ENCODE measurements around the gene PCNP. TPM values are rescaled to one million over a fixed set of nuclear protein-coding genes. Genes with fewer than 3 reads are reported as not detected.

The PCNP gene
- polyA plus RNA-seq, 1 of the 3 experiments (the other 2 are of a cell fraction) = 45.8 TPM

DNA sequence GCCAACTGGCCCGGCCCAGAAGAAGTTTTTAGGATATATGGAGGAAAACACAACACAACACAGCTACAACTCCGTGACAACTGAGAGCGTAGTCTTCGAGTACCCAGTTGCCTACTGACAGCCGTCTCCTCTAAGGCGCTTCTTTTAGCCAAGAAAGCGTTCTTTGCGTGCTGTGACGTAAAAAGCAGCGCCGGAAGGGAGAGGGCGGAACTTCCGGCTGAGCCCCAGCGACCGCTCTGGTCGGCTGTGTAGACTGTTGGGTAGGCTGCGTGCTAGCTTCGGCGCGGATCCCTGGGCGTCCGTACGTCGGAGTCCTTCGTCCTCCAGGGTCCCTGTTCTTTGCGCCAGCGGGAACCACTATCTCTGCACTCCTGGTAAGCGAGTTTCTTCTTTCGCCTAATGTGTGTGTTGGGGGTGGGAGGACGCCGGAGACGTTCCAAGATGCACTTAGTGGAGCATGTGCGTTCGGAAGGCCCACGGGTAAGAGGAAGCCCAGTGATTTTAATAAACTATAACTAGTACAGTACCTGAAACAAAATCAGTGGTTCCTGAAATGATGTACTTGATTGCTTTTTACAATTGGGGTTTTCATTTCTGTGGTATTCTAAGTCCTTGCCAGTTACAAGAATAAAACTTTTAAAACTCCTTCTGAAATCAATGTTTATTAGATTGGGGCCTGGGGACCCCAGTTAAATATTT lies 12.2 kb upstream of the PCNP start, which contains the start of gene TRMT10C:
Gene TRMT10C, plus strand, starts transcription at position 239 of the 699 bp plus-strand sequence. CDS start 2,914 bp downstream, outside the sequence.
- Histone ChIP-seq H3K36me3 (replicated peaks in 1 of 2; ENCODE audit: control insufficient read depth in 1 of 2, insufficient read depth in 2 of 2, low read length in 1 of 2) (peaks cover 24 to 30% of the 10 kb centered on the region in 2 experiments), H3K4me3 (ENCODE audit: low read depth in 2 of 2, low read length in 1 of 2) (peak within 1 kb of the TSS; percentile 86 to 94), H3K9ac (peak within 1 kb of the TSS; percentile 86), H3K4me2 (peak within 1 kb of the TSS; percentile 78), H3K27me3 (ENCODE audit: insufficient read depth) (0 out of 2 replicates have a peak, but pooled peaks cover 4% of the 10 kb centered on the region), H2AFZ (ENCODE audit: low read depth) (peak within 1 kb of the TSS; percentile 87), H3K27ac (ENCODE audit: low read depth in 2 of 2, low read length in 1 of 2) (peak within 1 kb of the TSS; percentile 82 to 83), H4K20me1 (ENCODE audit: insufficient read depth) (peaks cover 17% of the 10 kb centered on the region), H3K9me2 (no peaks in the 10 kb centered on the region), H3K79me2 (ENCODE audit: insufficient read depth) (peaks cover 50% of the 10 kb centered on the region), H3F3A (replicated peaks; ENCODE audit: insufficient read depth) (no peaks in the 10 kb centered on the region), H3K9me3 (no peaks in the 10 kb centered on the region), H3K4me1 (ENCODE audit: control insufficient read depth in 1 of 2, insufficient read depth in 2 of 2, low read depth in 1 of 2, low read length in 1 of 2) (peaks cover 6 to 7% of the 10 kb centered on the region in 2 experiments; a peak in 2 of 4 replicates)
- ChIA-PET CTCF (interaction anchor here (0.6 to 2.5 kb wide), 2 partner anchors 12 to 58 kb away, joined by 3 to 8 read pairs; partner anchors contain the start of gene PCNP), POLR2A (interaction anchor here (0.7 to 2.5 kb wide), 7 partner anchors 10 to 1038 kb away, joined by 3 to 20 read pairs (median 4); partner anchors contain the start of genes PCNP and SENP7)
- WGBS (ENCODE audit: low lambda C conversion rate) = 1% methylated on average over 35 of the region's 35 CpGs
- peak; percentile 89 for DNase-seq
- TF ChIP-seq NRF1 (IDR thresholded peaks at IDR 0.05; ENCODE audit: low read depth, low read length) (no peak), RFX5 (IDR thresholded peaks at IDR 0.05; ENCODE audit: low read length) (no peak), SMC3 (IDR thresholded peaks at IDR 0.05; ENCODE audit: low read depth, low read length) (no peak), GABPA (IDR thresholded peaks at IDR 0.05; ENCODE audit: low read depth) (peak; percentile 99), TEAD4 (IDR thresholded peaks at IDR 0.05; ENCODE audit: borderline replicate concordance, insufficient read depth) (no peak), YY1 (IDR thresholded peaks at IDR 0.05; ENCODE audit: low read depth) (peak; percentile 25; the same call in 1 of the 2 replicates), RCOR1 (IDR thresholded peaks at IDR 0.05; ENCODE audit: low read length) (no peak; the same call in 1 of the 2 replicates), POLR2AphosphoS5 (IDR thresholded peaks at IDR 0.05; ENCODE audit: low read depth, low read length) (peak; percentile 96), NFIC (IDR thresholded peaks at IDR 0.05; ENCODE audit: borderline replicate concordance) (peak; percentile 33; the same call in 1 of the 2 replicates), MXI1 (IDR thresholded peaks at IDR 0.05; ENCODE audit: low read depth, low read length) (peak; percentile 76), GATA2 (CRISPR knock-in tag; IDR thresholded peaks at IDR 0.05) (no peak), RXRA (IDR thresholded peaks at IDR 0.05; ENCODE audit: borderline replicate concordance, low read depth) (no peak), FOXM1 (IDR thresholded peaks at IDR 0.05; ENCODE audit: low read depth) (no peak), TAF1 (IDR thresholded peaks at IDR 0.05; ENCODE audit: borderline replicate concordance, low read depth, low read length) (peak; percentile 90), RAD21 (IDR thresholded peaks at IDR 0.05; ENCODE audit: low read length) (no peak), TCF12 (IDR thresholded peaks at IDR 0.05) (0 out of 2 replicates have a peak, but pooled peaks have one; percentile 13), FOSL2 (IDR thresholded peaks at IDR 0.05; ENCODE audit: borderline replicate concordance, low read depth) (no peak), EP300 (IDR thresholded peaks at IDR 0.05; ENCODE audit: borderline replicate concordance in 1 of 2, low read depth in 1 of 2, low read length in 1 of 2) (no peak), JUND (IDR thresholded peaks at IDR 0.05) (no peak)
- TF ChIP-seq, protein P1, sequence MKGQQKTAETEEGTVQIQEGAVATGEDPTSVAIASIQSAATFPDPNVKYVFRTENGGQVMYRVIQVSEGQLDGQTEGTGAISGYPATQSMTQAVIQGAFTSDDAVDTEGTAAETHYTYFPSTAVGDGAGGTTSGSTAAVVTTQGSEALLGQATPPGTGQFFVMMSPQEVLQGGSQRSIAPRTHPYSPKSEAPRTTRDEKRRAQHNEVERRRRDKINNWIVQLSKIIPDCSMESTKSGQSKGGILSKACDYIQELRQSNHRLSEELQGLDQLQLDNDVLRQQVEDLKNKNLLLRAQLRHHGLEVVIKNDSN (IDR thresholded peaks at IDR 0.05; ENCODE audit: borderline replicate concordance, low read depth) = no peak
- TF ChIP-seq, protein P2, sequence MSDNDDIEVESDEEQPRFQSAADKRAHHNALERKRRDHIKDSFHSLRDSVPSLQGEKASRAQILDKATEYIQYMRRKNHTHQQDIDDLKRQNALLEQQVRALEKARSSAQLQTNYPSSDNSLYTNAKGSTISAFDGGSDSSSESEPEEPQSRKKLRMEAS (IDR thresholded peaks at IDR 0.05; ENCODE audit: low read depth) = peak; percentile 97
- TF ChIP-seq, protein P3, sequence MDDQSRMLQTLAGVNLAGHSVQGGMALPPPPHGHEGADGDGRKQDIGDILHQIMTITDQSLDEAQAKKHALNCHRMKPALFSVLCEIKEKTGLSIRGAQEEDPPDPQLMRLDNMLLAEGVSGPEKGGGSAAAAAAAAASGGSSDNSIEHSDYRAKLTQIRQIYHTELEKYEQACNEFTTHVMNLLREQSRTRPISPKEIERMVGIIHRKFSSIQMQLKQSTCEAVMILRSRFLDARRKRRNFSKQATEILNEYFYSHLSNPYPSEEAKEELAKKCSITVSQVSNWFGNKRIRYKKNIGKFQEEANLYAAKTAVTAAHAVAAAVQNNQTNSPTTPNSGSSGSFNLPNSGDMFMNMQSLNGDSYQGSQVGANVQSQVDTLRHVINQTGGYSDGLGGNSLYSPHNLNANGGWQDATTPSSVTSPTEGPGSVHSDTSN (IDR thresholded peaks at IDR 0.05) = peak; percentile 56
- TF ChIP-seq, protein P4, sequence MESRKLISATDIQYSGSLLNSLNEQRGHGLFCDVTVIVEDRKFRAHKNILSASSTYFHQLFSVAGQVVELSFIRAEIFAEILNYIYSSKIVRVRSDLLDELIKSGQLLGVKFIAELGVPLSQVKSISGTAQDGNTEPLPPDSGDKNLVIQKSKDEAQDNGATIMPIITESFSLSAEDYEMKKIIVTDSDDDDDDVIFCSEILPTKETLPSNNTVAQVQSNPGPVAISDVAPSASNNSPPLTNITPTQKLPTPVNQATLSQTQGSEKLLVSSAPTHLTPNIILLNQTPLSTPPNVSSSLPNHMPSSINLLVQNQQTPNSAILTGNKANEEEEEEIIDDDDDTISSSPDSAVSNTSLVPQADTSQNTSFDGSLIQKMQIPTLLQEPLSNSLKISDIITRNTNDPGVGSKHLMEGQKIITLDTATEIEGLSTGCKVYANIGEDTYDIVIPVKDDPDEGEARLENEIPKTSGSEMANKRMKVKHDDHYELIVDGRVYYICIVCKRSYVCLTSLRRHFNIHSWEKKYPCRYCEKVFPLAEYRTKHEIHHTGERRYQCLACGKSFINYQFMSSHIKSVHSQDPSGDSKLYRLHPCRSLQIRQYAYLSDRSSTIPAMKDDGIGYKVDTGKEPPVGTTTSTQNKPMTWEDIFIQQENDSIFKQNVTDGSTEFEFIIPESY (IDR thresholded peaks at IDR 0.05; ENCODE audit: borderline replicate concordance, low read depth) = no peak
- TF ChIP-seq, protein P5, sequence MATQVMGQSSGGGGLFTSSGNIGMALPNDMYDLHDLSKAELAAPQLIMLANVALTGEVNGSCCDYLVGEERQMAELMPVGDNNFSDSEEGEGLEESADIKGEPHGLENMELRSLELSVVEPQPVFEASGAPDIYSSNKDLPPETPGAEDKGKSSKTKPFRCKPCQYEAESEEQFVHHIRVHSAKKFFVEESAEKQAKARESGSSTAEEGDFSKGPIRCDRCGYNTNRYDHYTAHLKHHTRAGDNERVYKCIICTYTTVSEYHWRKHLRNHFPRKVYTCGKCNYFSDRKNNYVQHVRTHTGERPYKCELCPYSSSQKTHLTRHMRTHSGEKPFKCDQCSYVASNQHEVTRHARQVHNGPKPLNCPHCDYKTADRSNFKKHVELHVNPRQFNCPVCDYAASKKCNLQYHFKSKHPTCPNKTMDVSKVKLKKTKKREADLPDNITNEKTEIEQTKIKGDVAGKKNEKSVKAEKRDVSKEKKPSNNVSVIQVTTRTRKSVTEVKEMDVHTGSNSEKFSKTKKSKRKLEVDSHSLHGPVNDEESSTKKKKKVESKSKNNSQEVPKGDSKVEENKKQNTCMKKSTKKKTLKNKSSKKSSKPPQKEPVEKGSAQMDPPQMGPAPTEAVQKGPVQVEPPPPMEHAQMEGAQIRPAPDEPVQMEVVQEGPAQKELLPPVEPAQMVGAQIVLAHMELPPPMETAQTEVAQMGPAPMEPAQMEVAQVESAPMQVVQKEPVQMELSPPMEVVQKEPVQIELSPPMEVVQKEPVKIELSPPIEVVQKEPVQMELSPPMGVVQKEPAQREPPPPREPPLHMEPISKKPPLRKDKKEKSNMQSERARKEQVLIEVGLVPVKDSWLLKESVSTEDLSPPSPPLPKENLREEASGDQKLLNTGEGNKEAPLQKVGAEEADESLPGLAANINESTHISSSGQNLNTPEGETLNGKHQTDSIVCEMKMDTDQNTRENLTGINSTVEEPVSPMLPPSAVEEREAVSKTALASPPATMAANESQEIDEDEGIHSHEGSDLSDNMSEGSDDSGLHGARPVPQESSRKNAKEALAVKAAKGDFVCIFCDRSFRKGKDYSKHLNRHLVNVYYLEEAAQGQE (IDR thresholded peaks at IDR 0.05; ENCODE audit: low read depth, low read length) = 0 out of 2 replicates have a peak, but pooled peaks have one; percentile 6
- TF ChIP-seq, protein P6, sequence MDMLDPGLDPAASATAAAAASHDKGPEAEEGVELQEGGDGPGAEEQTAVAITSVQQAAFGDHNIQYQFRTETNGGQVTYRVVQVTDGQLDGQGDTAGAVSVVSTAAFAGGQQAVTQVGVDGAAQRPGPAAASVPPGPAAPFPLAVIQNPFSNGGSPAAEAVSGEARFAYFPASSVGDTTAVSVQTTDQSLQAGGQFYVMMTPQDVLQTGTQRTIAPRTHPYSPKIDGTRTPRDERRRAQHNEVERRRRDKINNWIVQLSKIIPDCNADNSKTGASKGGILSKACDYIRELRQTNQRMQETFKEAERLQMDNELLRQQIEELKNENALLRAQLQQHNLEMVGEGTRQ (IDR thresholded peaks at IDR 0.05; ENCODE audit: borderline replicate concordance, low read depth, low read length) = no peak
